Fibroblast of villous mesenchyme (primary cell): ENCODE data around the gene HARS1. TPM values are rescaled to one million over a fixed set of nuclear protein-coding genes. Genes with fewer than 3 reads are reported as not detected.
"Not testable (repeated sequence)": the region's sequence is repeated elsewhere in the genome, so short reads cannot be mapped to it uniquely, and the experiment has no call there.

Experiments
- DNase-seq: peaks from one replicate; pipeline ENCODE4 v3.0.0-alpha.2; 2010; ENCODE audit warnings: low read depth
- H3K4me3 ChIP-seq: 2 replicates; pipeline ENCODE4 v1.5.1; 2011; ENCODE audit warnings: low read depth, mild to moderate bottlenecking, low read length
- total RNA-seq: library from RNA; depleted of rRNA; stranded (reverse); fragments of >200 nt; gene quantifications from 2 replicates; pipeline ENCODE4 v1.2.3, GENCODE V29; 2012
- TF ChIP-seq, protein P1 (sequence below): IDR thresholded peaks from 2 replicates; pipeline ENCODE4 v1.5.1; 2012; ENCODE audit warnings: low read depth, mild to moderate bottlenecking, low read length; ENCODE audit not compliant: insufficient read depth

Gene HARS1, protein sequence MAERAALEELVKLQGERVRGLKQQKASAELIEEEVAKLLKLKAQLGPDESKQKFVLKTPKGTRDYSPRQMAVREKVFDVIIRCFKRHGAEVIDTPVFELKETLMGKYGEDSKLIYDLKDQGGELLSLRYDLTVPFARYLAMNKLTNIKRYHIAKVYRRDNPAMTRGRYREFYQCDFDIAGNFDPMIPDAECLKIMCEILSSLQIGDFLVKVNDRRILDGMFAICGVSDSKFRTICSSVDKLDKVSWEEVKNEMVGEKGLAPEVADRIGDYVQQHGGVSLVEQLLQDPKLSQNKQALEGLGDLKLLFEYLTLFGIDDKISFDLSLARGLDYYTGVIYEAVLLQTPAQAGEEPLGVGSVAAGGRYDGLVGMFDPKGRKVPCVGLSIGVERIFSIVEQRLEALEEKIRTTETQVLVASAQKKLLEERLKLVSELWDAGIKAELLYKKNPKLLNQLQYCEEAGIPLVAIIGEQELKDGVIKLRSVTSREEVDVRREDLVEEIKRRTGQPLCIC
- 52.2 and 56.4 TPM in 2 replicates for total RNA-seq

DNA sequence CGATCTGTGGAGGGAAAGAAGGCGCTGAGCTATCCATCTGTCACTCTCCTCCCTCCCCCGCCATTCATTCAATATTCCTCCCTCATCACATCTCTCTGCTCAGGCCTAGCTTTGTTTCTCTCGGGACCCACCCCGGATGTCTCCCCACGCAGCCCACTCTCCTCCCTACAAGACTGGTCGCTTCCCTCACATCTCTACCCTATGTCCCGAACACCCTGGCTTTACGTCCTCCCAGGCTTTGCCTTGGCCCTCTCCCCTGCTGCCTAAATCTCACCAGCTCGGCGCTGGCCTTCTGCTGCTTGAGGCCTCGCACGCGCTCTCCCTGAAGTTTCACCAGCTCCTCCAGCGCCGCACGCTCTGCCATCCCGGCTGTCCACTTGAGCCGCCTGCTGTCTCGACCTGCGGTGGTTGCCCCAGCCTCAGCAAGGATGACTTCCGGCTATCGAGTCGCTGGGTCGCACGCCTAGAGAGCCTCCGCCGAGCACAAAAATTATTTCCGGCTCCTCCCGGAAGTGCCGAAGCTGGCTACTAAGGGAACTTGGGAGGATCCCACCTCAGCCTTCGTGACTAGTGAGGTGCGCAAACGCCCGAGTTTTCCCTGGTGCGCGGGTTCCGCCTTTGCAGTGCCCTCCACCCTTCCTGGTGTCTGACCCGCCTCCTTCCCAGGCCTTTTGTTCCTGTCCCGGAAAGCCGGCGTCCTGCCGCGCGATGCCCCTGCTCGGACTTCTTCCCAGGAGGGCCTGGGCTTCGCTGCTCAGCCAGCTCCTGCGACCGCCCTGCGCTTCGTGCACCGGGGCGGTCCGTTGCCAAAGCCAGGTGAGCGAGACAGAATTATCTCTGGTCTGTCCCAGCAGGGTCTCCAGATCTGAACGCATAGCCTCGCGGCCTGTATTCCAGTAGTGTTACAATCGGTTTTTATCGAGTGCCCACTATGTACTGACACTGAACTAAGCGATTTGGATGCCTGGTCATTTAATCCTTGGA, at the start of gene HARS1, which contains the start of gene HARS2:
HARS1 (minus strand) TSS at position 430 of the 984 bp plus-strand sequence; CDS start at position 364, 66 bp downstream.
HARS2 (plus strand) TSS at position 515 of the 984 bp plus-strand sequence; CDS start at position 709, 194 bp downstream.
- DNase-seq: peak; percentile 95
- TF ChIP-seq, protein P1, sequence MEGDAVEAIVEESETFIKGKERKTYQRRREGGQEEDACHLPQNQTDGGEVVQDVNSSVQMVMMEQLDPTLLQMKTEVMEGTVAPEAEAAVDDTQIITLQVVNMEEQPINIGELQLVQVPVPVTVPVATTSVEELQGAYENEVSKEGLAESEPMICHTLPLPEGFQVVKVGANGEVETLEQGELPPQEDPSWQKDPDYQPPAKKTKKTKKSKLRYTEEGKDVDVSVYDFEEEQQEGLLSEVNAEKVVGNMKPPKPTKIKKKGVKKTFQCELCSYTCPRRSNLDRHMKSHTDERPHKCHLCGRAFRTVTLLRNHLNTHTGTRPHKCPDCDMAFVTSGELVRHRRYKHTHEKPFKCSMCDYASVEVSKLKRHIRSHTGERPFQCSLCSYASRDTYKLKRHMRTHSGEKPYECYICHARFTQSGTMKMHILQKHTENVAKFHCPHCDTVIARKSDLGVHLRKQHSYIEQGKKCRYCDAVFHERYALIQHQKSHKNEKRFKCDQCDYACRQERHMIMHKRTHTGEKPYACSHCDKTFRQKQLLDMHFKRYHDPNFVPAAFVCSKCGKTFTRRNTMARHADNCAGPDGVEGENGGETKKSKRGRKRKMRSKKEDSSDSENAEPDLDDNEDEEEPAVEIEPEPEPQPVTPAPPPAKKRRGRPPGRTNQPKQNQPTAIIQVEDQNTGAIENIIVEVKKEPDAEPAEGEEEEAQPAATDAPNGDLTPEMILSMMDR: no peak
- H3K4me3 ChIP-seq: peak within 1 kb of the TSS; percentile 84

GRCh38 chr5:140737486-140737885, 46.3 kb upstream of the HARS1 start:
- TF ChIP-seq, protein P1: no peak
- H3K4me3 ChIP-seq: no peak overlapping the region
- no peak for DNase-seq

DNA sequence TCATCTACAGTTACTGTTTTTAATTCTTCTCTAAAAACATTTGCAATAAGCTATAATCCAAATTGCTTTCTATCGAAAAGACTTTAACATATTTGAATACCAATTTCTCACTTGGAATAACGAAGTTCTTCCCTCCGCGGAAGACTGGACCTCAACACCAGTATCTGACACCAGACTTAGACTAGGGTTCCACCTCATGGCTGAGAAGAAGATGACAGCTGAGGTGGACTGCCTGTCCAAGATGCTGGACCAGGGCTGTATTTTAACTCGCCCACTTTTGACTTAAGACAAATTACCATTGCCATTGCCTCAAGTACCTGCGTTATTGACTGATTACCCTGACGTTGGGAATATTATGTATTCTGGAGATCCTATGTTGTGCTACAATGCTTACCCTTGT, 43.2 kb upstream of the HARS1 start:
- TF ChIP-seq, protein P1: peak; percentile 39
- peak; percentile 37 for DNase-seq
- H3K4me3 ChIP-seq: no peak overlapping the region

- H3K4me3 ChIP-seq: no peak overlapping the region
- no peak for DNase-seq
- TF ChIP-seq, protein P1: no peak
Observed at GRCh38 chr5:140733098-140733497, 41.9 kb upstream of the HARS1 start.

GRCh38 chr5:140725799-140726471, 34.8 kb upstream of the HARS1 start:
- H3K4me3 ChIP-seq: peak overlapping the region; percentile 61
- peak; percentile 88 for DNase-seq
- TF ChIP-seq, protein P1: no peak

DNA sequence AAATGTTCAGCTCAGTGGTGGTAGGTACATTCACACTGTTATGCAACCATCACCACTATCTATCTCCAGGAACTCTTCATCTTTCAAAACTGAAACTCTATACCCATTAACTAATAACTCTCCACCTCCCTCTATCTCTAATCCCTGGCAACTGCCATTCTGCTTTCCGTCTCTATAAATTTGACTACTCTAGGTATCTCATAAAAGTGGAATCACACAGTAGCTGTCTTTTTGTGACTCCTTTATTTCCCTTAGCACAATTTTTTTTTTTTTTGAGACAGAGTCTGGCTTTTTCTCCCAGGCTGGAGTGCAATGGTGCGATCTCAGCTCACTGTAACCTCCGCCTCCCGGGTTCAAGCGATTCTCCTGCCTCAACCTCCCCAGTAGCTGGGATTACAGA, 30.2 kb upstream of the HARS1 start:
- DNase-seq, H3K4me3 ChIP-seq: not testable (repeated sequence)

DNA sequence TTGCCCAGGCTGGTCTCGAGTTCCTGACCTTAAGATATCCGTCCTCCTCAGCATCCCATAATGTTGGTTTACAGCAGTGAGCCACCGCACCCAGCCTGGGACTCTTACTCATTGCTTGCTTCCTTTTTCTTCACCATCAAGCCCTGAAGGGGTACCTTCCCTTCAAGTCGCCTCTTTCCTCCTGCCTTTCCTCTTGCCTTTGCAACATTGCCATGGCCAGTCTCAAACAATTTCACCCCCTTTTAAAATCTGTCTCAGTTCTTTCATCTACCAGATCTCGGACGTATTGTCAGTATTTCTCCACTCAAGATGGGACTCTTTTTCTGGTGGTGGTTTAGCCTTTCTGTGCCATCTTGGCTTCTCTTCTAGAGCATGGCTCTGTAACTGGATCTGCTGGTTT, 29.6 kb upstream of the HARS1 start:
- H3K4me3 ChIP-seq, DNase-seq: not testable (repeated sequence)
